Measurements from ENCODE around the gene HNRNPF. TPM values are rescaled to one million over a fixed set of nuclear protein-coding genes. Genes with fewer than 3 reads are reported as not detected.

HNRNPF gene
- total RNA-seq, 1 donor from 2014 or later = 302 TPM

GRCh38 chr10:43421519-43421918 lies 12.5 kb upstream of the HNRNPF start:
- DNase-seq (ENCODE audit: low read depth) = no peak

GRCh38 chr10:43421201-43421507 lies 12.2 kb upstream of the HNRNPF start:
- no peak for DNase-seq (ENCODE audit: low read depth)

- peak; percentile 61 for DNase-seq (ENCODE audit: low read depth)
Measured at GRCh38 chr10:43420369-43421200, 11.6 kb upstream of the HNRNPF start.

GRCh38 chr10:43419997-43420368 lies 11.0 kb upstream of the HNRNPF start:
- no peak for DNase-seq (ENCODE audit: low read depth)

GRCh38 chr10:43417950-43418768 lies 9.2 kb upstream of the HNRNPF start:
- DNase-seq (ENCODE audit: low read depth) = no peak

- DNase-seq (ENCODE audit: low read depth) = no peak
Measured at GRCh38 chr10:43415544-43415943, 6.6 kb upstream of the HNRNPF start.

GRCh38 chr10:43411536-43411935 lies 2.5 kb upstream of the HNRNPF start:
- no peak for DNase-seq (ENCODE audit: low read depth)

GRCh38 chr10:43410345-43410744 lies 1.4 kb upstream of the HNRNPF start:
- DNase-seq (ENCODE audit: low read depth) = no peak

- DNase-seq (ENCODE audit: low read depth) = no peak
Measured at GRCh38 chr10:43409385-43410109, 561 bp upstream of the HNRNPF start.

GRCh38 chr10:43408331-43408709 lies 666 bp downstream of the HNRNPF start:
- DNase-seq (ENCODE audit: low read depth) = no peak

- DNase-seq (ENCODE audit: low read depth) = peak; percentile 79
Measured at GRCh38 chr10:43407576-43408330, 1.2 kb downstream of the HNRNPF start.

- no peak for DNase-seq (ENCODE audit: low read depth)
Measured at GRCh38 chr10:43407148-43407575, 1.8 kb downstream of the HNRNPF start.

- no peak for DNase-seq (ENCODE audit: low read depth)
Measured at GRCh38 chr10:43404704-43405084, 4.3 kb downstream of the HNRNPF start.

- no peak for DNase-seq (ENCODE audit: low read depth)
Measured at GRCh38 chr10:43403911-43404703, 4.9 kb downstream of the HNRNPF start.

GRCh38 chr10:43402880-43403452 lies 6.0 kb downstream of the HNRNPF start:
- no peak for DNase-seq (ENCODE audit: low read depth)

- no peak for DNase-seq (ENCODE audit: low read depth)
Measured at GRCh38 chr10:43402176-43402575, 6.8 kb downstream of the HNRNPF start.

GRCh38 chr10:43401627-43402026 lies 7.4 kb downstream of the HNRNPF start:
- DNase-seq (ENCODE audit: low read depth) = no peak

- DNase-seq (ENCODE audit: low read depth) = peak; percentile 60
Measured at GRCh38 chr10:43399320-43400310, 9.4 kb downstream of the HNRNPF start.

GRCh38 chr10:43398939-43399319 lies 10.1 kb downstream of the HNRNPF start:
- DNase-seq (ENCODE audit: low read depth) = no peak

All from renal cortical epithelial cell (primary cell).